ENCODE data around the gene ZNF157.

ZNF157 gene

GRCh38 chrX:47448165-47448806 is 77.9 kb downstream of the ZNF157 start:
- DNase-seq = no peak

- no peak for DNase-seq
These were observed 81.7 kb downstream of the ZNF157 start for GRCh38 chrX:47452112-47452511.

- DNase-seq = no peak
These were observed 85.7 kb downstream of the ZNF157 start for GRCh38 chrX:47456080-47456479.

GRCh38 chrX:47458528-47458927 is 88.2 kb downstream of the ZNF157 start:
- no peak for DNase-seq

- no peak for DNase-seq
These were observed 90.2 kb downstream of the ZNF157 start for GRCh38 chrX:47460561-47460960.
